Stomach smooth muscle (tissue), 2 donors: Measurements from ENCODE around the gene ABCC4.

Experiments
- H3K27ac ChIP-seq: one replicate; pipeline ENCODE4 v1.7.0; 2013; ENCODE audit warnings: mild to moderate bottlenecking, low read length, inconsistent platforms
- H3K27me3 ChIP-seq, 2 donors: one replicate each; pipeline ENCODE4 v1.7.0; 2013; ENCODE audit warnings: low read length in 2 of 2; ENCODE audit not compliant: insufficient read depth in 2 of 2, control insufficient read depth in 1 of 2
- H3K36me3 ChIP-seq, 2 donors: one replicate each; pipeline ENCODE4 v1.7.0; 2013; ENCODE audit warnings: low read length in 2 of 2; ENCODE audit not compliant: control insufficient read depth in 2 of 2, insufficient read depth in 2 of 2
- H3K4me1 ChIP-seq: one replicate; pipeline ENCODE4 v1.7.0; 2013; ENCODE audit warnings: low read length; ENCODE audit not compliant: control insufficient read depth, insufficient read depth
- H3K4me3 ChIP-seq, 2 donors: one replicate each; pipeline ENCODE4 v1.7.0; 2013; ENCODE audit warnings: low read length in 2 of 2
- H3K9ac ChIP-seq, 2 donors: one replicate each; pipeline ENCODE4 v1.7.0; 2013; ENCODE audit warnings: low read length in 2 of 2, mild to moderate bottlenecking in 1 of 2
- H3K9me3 ChIP-seq, 2 donors: one replicate each; pipeline ENCODE4 v1.7.0; 2013; ENCODE audit warnings: low read length in 2 of 2; ENCODE audit not compliant: control insufficient read depth in 2 of 2
- donor health status: healthy.
- donor health status: Pancreatic carcinoma.

The ABCC4 gene

GRCh38 chr13:94972262-94972661 is 329.0 kb downstream of the ABCC4 start:
- no peaks in the 10 kb centered on the region for H3K36me3 ChIP-seq
- H3K9ac ChIP-seq = no peak overlapping the region
- H3K4me1 ChIP-seq = peaks cover 3% of the 10 kb centered on the region
- no peak overlapping the region for H3K27ac ChIP-seq
- no peaks in the 10 kb centered on the region for H3K9me3 ChIP-seq
- peaks cover 5 to 21% of the 10 kb centered on the region in 2 donors for H3K27me3 ChIP-seq
- no peak overlapping the region for H3K4me3 ChIP-seq
